ENCODE measurements around the gene SLC41A3. TPM values are rescaled to one million over a fixed set of nuclear protein-coding genes. Genes with fewer than 3 reads are reported as not detected.

The SLC41A3 gene
- total RNA-seq, 4 donors from 2014 or later = 32.3 to 51.3 (median 44.0) TPM

DNA sequence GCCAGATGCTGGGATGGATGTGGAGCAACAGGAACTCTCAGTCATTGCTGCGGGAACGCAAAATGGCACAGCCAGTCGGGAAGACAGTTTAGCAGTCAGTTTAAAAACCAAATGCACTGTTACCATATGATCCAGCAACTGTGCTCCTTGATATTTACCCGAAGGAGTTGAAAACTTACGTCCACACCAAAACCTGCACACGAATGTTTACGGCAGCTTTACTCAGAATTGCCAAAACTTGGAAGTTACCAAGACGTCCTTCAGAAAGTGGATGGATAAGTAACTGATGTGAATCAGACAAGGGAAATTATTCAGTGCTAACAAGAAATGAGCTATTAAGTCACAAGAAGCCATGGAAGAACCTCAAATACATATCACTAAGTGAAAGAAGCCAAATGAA lies 36.1 kb upstream of the SLC41A3 start:
- Histone ChIP-seq H3K27me3 (no peaks in the 10 kb centered on the region), H3K9me3 (no peaks in the 10 kb centered on the region), H3K27ac (no peak overlapping the region), H3K4me1 (no peaks in the 10 kb centered on the region), H3K36me3 (no peaks in the 10 kb centered on the region), H3K4me3 (no peak overlapping the region)
- no peak for TF ChIP-seq POLR2AphosphoS5 (IDR thresholded peaks at IDR 0.05)
- no peak for TF ChIP-seq EP300 (IDR thresholded peaks at IDR 0.05)
- TF ChIP-seq, protein P1, sequence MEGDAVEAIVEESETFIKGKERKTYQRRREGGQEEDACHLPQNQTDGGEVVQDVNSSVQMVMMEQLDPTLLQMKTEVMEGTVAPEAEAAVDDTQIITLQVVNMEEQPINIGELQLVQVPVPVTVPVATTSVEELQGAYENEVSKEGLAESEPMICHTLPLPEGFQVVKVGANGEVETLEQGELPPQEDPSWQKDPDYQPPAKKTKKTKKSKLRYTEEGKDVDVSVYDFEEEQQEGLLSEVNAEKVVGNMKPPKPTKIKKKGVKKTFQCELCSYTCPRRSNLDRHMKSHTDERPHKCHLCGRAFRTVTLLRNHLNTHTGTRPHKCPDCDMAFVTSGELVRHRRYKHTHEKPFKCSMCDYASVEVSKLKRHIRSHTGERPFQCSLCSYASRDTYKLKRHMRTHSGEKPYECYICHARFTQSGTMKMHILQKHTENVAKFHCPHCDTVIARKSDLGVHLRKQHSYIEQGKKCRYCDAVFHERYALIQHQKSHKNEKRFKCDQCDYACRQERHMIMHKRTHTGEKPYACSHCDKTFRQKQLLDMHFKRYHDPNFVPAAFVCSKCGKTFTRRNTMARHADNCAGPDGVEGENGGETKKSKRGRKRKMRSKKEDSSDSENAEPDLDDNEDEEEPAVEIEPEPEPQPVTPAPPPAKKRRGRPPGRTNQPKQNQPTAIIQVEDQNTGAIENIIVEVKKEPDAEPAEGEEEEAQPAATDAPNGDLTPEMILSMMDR (IDR thresholded peaks at IDR 0.05) = no peak
- no peak for TF ChIP-seq POLR2A (IDR thresholded peaks at IDR 0.05)
- no peak for DNase-seq (ENCODE audit: low spot score in 2 of 2)
- WGBS = 87% methylated on average over 8 of the region's 8 CpGs

DNA sequence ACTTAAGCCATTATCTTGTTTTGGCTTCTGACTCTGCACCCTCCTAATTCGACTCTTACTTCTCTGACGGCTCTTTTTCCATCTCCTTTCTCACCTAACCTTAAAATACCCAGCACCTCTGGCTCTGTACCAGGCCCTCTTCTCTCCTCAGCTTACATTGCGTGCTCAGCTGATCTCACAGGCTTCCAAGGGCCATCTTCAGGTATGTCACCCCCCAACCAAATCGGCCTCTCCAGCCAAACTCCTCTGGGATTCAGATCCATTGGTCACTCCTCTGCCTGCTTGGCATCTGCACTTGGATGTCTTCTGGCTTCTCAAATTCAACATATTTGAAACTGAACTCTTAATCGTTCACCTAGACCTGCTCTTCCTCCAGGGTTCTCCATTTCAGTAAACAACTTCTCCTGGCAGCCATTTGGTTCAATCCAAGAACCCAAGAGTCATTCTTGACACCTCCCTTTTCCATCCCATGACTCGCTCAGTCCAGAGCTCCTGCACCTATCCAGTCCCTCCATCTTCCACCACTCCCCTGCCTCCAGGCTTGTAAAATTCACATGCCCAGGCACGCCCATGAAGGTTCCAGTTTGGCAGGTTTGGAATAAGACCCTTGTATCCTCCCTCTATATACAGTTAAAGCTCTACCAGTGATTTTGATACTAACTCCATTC lies 35.2 kb upstream of the SLC41A3 start:
- no peak overlapping the region for H3K4me3 ChIP-seq
- H3K9me3 ChIP-seq = no peaks in the 10 kb centered on the region
- no peaks in the 10 kb centered on the region for H3K27me3 ChIP-seq
- TF ChIP-seq POLR2AphosphoS5 (IDR thresholded peaks at IDR 0.05) (no peak), POLR2A (IDR thresholded peaks at IDR 0.05) (no peak), EP300 (IDR thresholded peaks at IDR 0.05) (no peak)
- TF ChIP-seq, protein P1 (IDR thresholded peaks at IDR 0.05) = no peak
- DNase-seq (ENCODE audit: low spot score in 2 of 2) = peak; percentile 10 to 65
- no peak overlapping the region for H3K27ac ChIP-seq
- no peaks in the 10 kb centered on the region for H3K36me3 ChIP-seq
- 88% methylated on average over 7 of the region's 7 CpGs for WGBS
- no peaks in the 10 kb centered on the region for H3K4me1 ChIP-seq

DNA sequence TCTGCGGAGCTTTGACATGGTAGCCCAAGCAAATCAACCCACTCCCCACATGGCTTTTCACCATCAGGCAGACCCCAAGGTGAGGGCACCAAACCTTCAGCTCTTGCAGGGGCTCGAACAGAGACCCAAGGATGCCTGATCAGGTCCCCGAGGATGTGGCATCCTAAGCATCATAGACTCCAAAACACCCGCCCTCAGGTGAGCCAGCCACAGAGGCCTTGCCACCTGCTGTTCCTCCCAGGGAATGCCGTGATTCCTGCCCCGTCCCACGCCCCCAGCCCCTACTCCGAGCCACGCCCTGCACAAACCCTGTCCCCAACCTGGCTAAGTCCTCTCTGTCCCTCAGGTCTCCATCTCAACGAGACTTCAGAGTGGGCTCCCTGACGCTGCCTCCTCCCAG lies 34.7 kb upstream of the SLC41A3 start:
- Histone ChIP-seq H3K4me3 (no peak overlapping the region), H3K9me3 (no peaks in the 10 kb centered on the region), H3K27ac (no peak overlapping the region), H3K4me1 (no peaks in the 10 kb centered on the region), H3K36me3 (no peaks in the 10 kb centered on the region), H3K27me3 (no peaks in the 10 kb centered on the region)
- peak; percentile 47 to 53 for DNase-seq (ENCODE audit: low spot score in 2 of 2)
- WGBS = 91% methylated on average over 10 of the region's 11 CpGs
- TF ChIP-seq EP300 (IDR thresholded peaks at IDR 0.05) (no peak), POLR2A (IDR thresholded peaks at IDR 0.05) (no peak), POLR2AphosphoS5 (IDR thresholded peaks at IDR 0.05) (no peak)
- TF ChIP-seq, protein P1 (IDR thresholded peaks at IDR 0.05) = no peak

DNA sequence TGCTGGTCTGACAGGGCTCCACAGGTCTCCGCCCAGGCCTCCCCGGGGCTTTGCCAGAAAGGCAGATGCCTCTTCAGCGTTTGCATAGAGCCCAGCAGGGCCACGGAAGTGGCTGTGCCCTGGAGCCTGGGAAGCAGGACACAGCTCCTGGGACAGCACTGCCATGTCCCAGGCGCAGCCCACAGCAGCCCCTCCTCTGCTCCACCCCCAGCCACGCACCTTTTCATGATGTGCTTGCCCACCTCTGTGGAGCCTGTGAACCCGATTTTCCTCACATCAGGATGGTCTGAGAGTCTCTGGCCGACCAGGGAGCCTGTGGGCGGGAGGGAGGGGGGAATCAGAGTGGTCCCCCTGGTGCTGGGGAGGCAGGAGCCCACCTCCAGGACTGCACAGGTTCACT lies 33.9 kb upstream of the SLC41A3 start:
- 79% methylated on average over 9 of the region's 9 CpGs for WGBS
- DNase-seq (ENCODE audit: low spot score in 2 of 2) = peak; percentile 32 to 43

DNA sequence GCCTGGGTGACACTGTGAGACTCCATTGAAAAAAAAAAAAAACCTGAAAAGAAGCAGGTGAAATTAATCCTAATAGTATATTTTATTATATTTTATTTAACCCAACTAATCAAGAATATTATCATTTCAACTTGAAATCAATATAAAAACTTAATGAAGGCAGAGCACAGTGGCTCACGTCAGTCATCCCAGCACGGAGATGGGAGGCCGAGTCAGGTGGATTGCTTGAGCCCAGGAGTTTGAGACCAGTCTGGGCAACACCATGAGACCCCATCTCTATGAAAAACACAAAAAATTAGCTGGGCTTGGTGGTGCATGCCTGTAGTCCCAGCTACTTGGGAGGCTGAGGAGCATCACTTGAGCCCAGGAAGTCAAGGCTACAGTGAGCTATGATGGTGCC lies 33.3 kb upstream of the SLC41A3 start:
- WGBS = 86% methylated on average over 3 of the region's 3 CpGs
- no peak overlapping the region for H3K4me3 ChIP-seq
- H3K27ac ChIP-seq = no peak overlapping the region
- TF ChIP-seq POLR2A (IDR thresholded peaks at IDR 0.05) = no peak
- TF ChIP-seq, protein P1 (IDR thresholded peaks at IDR 0.05) = no peak
- TF ChIP-seq EP300 (IDR thresholded peaks at IDR 0.05) = no peak
- no peak for TF ChIP-seq POLR2AphosphoS5 (IDR thresholded peaks at IDR 0.05)
- no peaks in the 10 kb centered on the region for H3K36me3 ChIP-seq
- no peaks in the 10 kb centered on the region for H3K27me3 ChIP-seq
- DNase-seq (ENCODE audit: low spot score in 2 of 2) = peak in 1 of 2 donors; percentile 5
- H3K9me3 ChIP-seq = no peaks in the 10 kb centered on the region
- no peaks in the 10 kb centered on the region for H3K4me1 ChIP-seq

More for the DNA sequence above, 33.9 kb upstream of the SLC41A3 start:
- no peaks in the 10 kb centered on the region for H3K36me3 ChIP-seq
- no peaks in the 10 kb centered on the region for H3K27me3 ChIP-seq
- no peaks in the 10 kb centered on the region for H3K4me1 ChIP-seq
- TF ChIP-seq POLR2A (IDR thresholded peaks at IDR 0.05) = no peak
- TF ChIP-seq EP300 (IDR thresholded peaks at IDR 0.05) = no peak
- TF ChIP-seq POLR2AphosphoS5 (IDR thresholded peaks at IDR 0.05) = no peak
- TF ChIP-seq, protein P1 (IDR thresholded peaks at IDR 0.05) = no peak
- no peak overlapping the region for H3K27ac ChIP-seq
- no peak overlapping the region for H3K4me3 ChIP-seq
- no peaks in the 10 kb centered on the region for H3K9me3 ChIP-seq

Data from suprapubic skin (tissue), 4 donors.